ENCODE measurements around the gene FXYD3. TPM values are rescaled to one million over a fixed set of nuclear protein-coding genes. Genes with fewer than 3 reads are reported as not detected.

The FXYD3 gene
- total RNA-seq, 1 donor from 2014 or later = 0.50 TPM

GRCh38 chr19:35164418-35164817 is 48.8 kb downstream of the FXYD3 start:
- TF ChIP-seq CTCF (IDR thresholded peaks at IDR 0.05; ENCODE audit: insufficient read depth, low read length, poor library complexity, severe bottlenecking) = no peak
- no peak for DNase-seq (ENCODE audit: low read depth)

GRCh38 chr19:35165200-35166058 is 49.8 kb downstream of the FXYD3 start:
- no peak for TF ChIP-seq CTCF (IDR thresholded peaks at IDR 0.05; ENCODE audit: insufficient read depth, low read length, poor library complexity, severe bottlenecking)
- H3K36me3 ChIP-seq (ENCODE audit: control insufficient read depth, insufficient read depth, low read length) = no peaks in the 10 kb centered on the region
- no peak overlapping the region for H3K4me3 ChIP-seq (ENCODE audit: low read depth, low read length)
- no peaks in the 10 kb centered on the region for H3K27me3 ChIP-seq (ENCODE audit: control insufficient read depth, insufficient read depth, low read length)
- DNase-seq (ENCODE audit: low read depth) = no peak

More at GRCh38 chr19:35164418-35164817, 48.8 kb downstream of the FXYD3 start:
- Histone ChIP-seq H3K27me3 (ENCODE audit: control insufficient read depth, insufficient read depth, low read length) (no peaks in the 10 kb centered on the region), H3K4me3 (ENCODE audit: low read depth, low read length) (no peak overlapping the region), H3K36me3 (ENCODE audit: control insufficient read depth, insufficient read depth, low read length) (no peaks in the 10 kb centered on the region)

GRCh38 chr19:35166100-35167063 is 50.8 kb downstream of the FXYD3 start:
- TF ChIP-seq CTCF (IDR thresholded peaks at IDR 0.05; ENCODE audit: insufficient read depth, low read length, poor library complexity, severe bottlenecking) = no peak

GRCh38 chr19:35167251-35168119 is 51.9 kb downstream of the FXYD3 start:
- Histone ChIP-seq H3K36me3 (ENCODE audit: control insufficient read depth, insufficient read depth, low read length) (no peaks in the 10 kb centered on the region), H3K27me3 (ENCODE audit: control insufficient read depth, insufficient read depth, low read length) (no peaks in the 10 kb centered on the region), H3K4me3 (ENCODE audit: low read depth, low read length) (no peak overlapping the region)
- no peak for DNase-seq (ENCODE audit: low read depth)
- TF ChIP-seq CTCF (IDR thresholded peaks at IDR 0.05; ENCODE audit: insufficient read depth, low read length, poor library complexity, severe bottlenecking) = no peak

More at GRCh38 chr19:35166100-35167063, 50.8 kb downstream of the FXYD3 start:
- DNase-seq (ENCODE audit: low read depth) = no peak
- H3K36me3 ChIP-seq (ENCODE audit: control insufficient read depth, insufficient read depth, low read length) = no peaks in the 10 kb centered on the region
- H3K4me3 ChIP-seq (ENCODE audit: low read depth, low read length) = no peak overlapping the region
- no peaks in the 10 kb centered on the region for H3K27me3 ChIP-seq (ENCODE audit: control insufficient read depth, insufficient read depth, low read length)

GRCh38 chr19:35168196-35168595 is 52.6 kb downstream of the FXYD3 start:
- H3K36me3 ChIP-seq (ENCODE audit: control insufficient read depth, insufficient read depth, low read length) = no peaks in the 10 kb centered on the region
- no peak for DNase-seq (ENCODE audit: low read depth)
- no peak for TF ChIP-seq CTCF (IDR thresholded peaks at IDR 0.05; ENCODE audit: insufficient read depth, low read length, poor library complexity, severe bottlenecking)
- no peaks in the 10 kb centered on the region for H3K27me3 ChIP-seq (ENCODE audit: control insufficient read depth, insufficient read depth, low read length)
- no peak overlapping the region for H3K4me3 ChIP-seq (ENCODE audit: low read depth, low read length)

Data from kidney epithelial cell (primary cell).